Right lobe of liver (tissue), 6 donors: Measurements from ENCODE around the gene ADGRD2. TPM values are rescaled to one million over a fixed set of nuclear protein-coding genes. Genes with fewer than 3 reads are reported as not detected.
A peak's percentile ranks its signal among the peaks of the same experiment; 100 is the strongest.

Source experiments
- ATAC-seq, 4 donors: fragments of 200-7000 bp; cut with Tn5 transposase; one replicate each; pipeline ENCODE4 v1.9.1; 2020; ENCODE audit warnings: mild to moderate bottlenecking in 4 of 4, moderate library complexity in 4 of 4
- DNase-seq, 3 donors: peaks; one replicate each; pipeline ENCODE4 v3.0.0-alpha.2; 2020
- H3K27ac ChIP-seq, 3 donors: fragments of 200-600 bp; one replicate each; pipeline ENCODE4 v1.8.0; 2022
- H3K27me3 ChIP-seq, 2 donors: fragments of 200-600 bp; one replicate each; pipeline ENCODE4 v1.8.0; 2022
- H3K36me3 ChIP-seq, 4 donors: fragments of 200-600 bp; sonication (generic) in 1 of 4; one replicate each; pipeline versions ENCODE4 v1.5.1 to v1.8.0; 2017 to 2022; ENCODE audit warnings: control low read depth in 1 of 4
- H3K4me1 ChIP-seq, 4 donors: fragments of 200-600 bp; sonication (generic) in 1 of 4; one replicate each; pipeline versions ENCODE4 v1.5.1 to v1.8.0; 2017 to 2022; ENCODE audit warnings: control low read depth in 1 of 4
- H3K4me3 ChIP-seq, 3 donors: fragments of 200-600 bp; one replicate each; pipeline ENCODE4 v1.8.0; 2022
- H3K9me3 ChIP-seq, 4 donors: fragments of 200-600 bp; sonication (generic) in 1 of 4; one replicate each; pipeline versions ENCODE4 v1.5.1 to v1.8.0; 2017 to 2022; ENCODE audit warnings: control low read depth in 1 of 4
- POLR2A ChIP-seq: fragments of 450-650 bp; IDR thresholded peaks from one replicate; pipeline ENCODE4 v1.6.1; 2017; ENCODE audit warnings: antibody characterized with exemption, mild to moderate bottlenecking
- WGBS: methylation state at CpG from one replicate; pipeline ENCODE4 v1.1.6; 2018; ENCODE audit warnings: low coverage, low lambda C conversion rate; ENCODE audit not compliant: insufficient coverage; ENCODE audit errors: missing lambda C conversion rate; 5-methylcytosine and 5-hydroxymethylcytosine counted together
- intact Hi-C, 2 donors: fragments of 100-400 bp; cut with DNase I; formaldehyde crosslinking; loops; one replicate each; pipeline versions ENCODE4 v1.11.2 to v1.14.1; 2022
- total RNA-seq, 6 experiments: library from RNA; depleted of rRNA in 2 of 6; stranded (reverse); fragments of >200 nt in 2 of 6; fragmentation: NEBNext Ultra II Directional in 3 of 6; extraction: Animal tissue kit (Norgen Biotek cat#: 25700) in 3 of 6; gene quantifications; one replicate each; pipeline versions ENCODE4 v1.1.0 to v1.2.4, GENCODE V29; 2016 to 2023
- TF ChIP-seq, protein P1 (sequence below), 4 donors: fragments of 200-600 bp in 3 of 4; fragments of 450-650 bp in 1 of 4; IDR thresholded peaks; one replicate each; pipeline versions ENCODE4 v1.5.1 to v1.8.0; 2016 to 2022; ENCODE audit warnings: antibody characterized with exemption in 4 of 4, mild to moderate bottlenecking in 2 of 4
- donor health status: DM: no; HTN: yes; CAD: no.
- donor health status: DM: no; HTN: no; CAD: no.
- donor health status: DM: no; HTN: no; CAD: no.
- donor health status: DM: no; HTN: yes; CAD: no.
- donor health status: DM: no; HTN: yes; CAD: no.

ADGRD2 gene
- total RNA-seq, 6 experiments from 2014 or later = not detected

DNA sequence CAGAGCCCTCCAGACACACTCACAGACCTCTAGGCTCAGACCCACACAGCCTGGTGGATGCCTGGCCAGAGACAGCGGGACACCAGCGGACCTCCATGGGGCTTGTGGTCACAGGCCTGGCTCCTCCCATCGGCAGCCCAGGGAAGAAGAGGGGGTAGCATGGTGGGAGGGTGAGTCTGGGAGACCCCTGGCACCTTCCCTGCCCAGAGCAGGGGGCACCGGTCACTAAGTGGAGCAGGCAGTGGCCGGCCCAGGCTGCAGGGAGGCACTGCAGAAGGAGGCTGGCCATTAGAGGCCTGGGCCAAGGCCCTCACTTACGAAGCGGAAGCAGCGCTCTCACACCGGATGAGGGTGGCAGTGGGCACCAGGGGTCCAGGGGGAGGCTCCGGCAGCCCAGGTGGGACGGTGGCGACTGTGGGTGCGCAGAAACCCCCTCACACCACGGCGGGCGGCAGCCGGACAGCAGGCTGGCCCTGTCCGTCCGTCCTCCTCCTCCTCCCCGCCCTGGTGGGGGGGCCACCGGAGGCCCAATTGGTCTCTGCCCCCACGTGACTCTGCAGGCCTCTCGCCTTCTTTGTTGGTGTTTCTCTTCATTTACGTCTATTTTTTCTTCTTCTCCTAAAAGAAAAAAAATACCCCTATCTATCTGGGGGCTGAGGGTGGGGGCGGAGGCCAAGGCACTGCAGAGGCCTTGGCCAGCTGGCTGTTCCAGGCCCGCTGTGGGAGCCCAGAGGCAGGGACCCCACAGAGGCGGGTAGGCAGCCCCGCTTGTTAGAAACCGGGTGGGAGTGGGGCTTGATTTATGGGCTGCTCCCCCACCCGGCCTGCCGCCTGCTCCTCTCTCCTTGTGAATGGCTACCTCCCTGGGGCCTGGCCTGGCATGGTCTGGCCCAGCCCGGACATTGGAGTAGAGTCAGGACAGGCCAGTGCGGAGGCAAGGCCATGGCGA lies 57.0 kb downstream of the ADGRD2 start, which contains the start of gene NR5A1:
TSS of gene NR5A1 (minus strand) at position 469 of the 949 bp plus-strand sequence. CDS start 4,004 bp downstream, outside the sequence.
- Histone ChIP-seq H3K27me3 (peaks cover 0 to 19% of the 10 kb centered on the region in 2 donors), H3K36me3 (no peaks in the 10 kb centered on the region), H3K4me3 (no peak within 1 kb of the TSS), H3K27ac (no peak within 1 kb of the TSS), H3K9me3 (no peaks in the 10 kb centered on the region), H3K4me1 (peaks cover 0 to 23% (median 11%) of the 10 kb centered on the region in 4 donors)
- TF ChIP-seq, protein P1, sequence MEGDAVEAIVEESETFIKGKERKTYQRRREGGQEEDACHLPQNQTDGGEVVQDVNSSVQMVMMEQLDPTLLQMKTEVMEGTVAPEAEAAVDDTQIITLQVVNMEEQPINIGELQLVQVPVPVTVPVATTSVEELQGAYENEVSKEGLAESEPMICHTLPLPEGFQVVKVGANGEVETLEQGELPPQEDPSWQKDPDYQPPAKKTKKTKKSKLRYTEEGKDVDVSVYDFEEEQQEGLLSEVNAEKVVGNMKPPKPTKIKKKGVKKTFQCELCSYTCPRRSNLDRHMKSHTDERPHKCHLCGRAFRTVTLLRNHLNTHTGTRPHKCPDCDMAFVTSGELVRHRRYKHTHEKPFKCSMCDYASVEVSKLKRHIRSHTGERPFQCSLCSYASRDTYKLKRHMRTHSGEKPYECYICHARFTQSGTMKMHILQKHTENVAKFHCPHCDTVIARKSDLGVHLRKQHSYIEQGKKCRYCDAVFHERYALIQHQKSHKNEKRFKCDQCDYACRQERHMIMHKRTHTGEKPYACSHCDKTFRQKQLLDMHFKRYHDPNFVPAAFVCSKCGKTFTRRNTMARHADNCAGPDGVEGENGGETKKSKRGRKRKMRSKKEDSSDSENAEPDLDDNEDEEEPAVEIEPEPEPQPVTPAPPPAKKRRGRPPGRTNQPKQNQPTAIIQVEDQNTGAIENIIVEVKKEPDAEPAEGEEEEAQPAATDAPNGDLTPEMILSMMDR (IDR thresholded peaks at IDR 0.05) = no peak
- TF ChIP-seq POLR2A = no peak
- 73% methylated on average over 3 of the region's 34 CpGs for WGBS
- DNase-seq = peak in 1 of 3 donors; percentile 37
- ATAC-seq = no peak
- intact Hi-C loops = no loop called here

DNA sequence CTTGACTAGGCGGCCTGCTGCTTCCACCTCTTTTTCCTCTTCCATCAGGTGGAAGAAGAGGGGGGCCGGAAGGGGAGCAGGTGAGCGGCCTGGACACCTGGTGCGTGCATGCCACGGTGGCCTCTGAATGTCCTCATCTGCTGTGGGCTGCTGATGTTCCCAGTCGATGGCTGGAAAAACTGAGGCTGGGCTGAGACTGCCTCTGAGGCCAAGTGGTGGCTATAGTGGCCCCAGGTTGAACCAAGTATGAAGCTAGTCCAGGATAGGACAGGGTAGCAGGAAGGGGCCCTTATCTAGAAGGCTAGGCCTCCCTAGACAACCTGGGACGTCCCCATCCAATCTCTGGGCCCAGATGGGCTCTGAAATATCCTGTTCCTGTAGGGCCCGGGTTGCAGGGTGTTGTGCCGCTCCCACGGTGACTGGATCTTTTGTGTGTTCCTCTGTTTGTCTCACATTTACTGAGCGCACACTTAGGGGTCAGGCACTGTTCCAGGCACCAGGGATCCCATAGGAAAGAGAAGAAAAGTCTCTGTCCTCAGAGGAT lies 57.7 kb downstream of the ADGRD2 start:
- H3K4me3 ChIP-seq = no peak overlapping the region
- H3K27me3 ChIP-seq = peaks cover 0 to 13% of the 10 kb centered on the region in 2 donors
- peaks cover 0 to 24% (median 11%) of the 10 kb centered on the region in 4 donors for H3K4me1 ChIP-seq
- DNase-seq (no peak), ATAC-seq (no peak)
- intact Hi-C loops = no loop called here
- TF ChIP-seq, protein P1 (IDR thresholded peaks at IDR 0.05) = no peak
- TF ChIP-seq POLR2A = no peak
- H3K36me3 ChIP-seq = no peaks in the 10 kb centered on the region
- H3K27ac ChIP-seq = no peak overlapping the region
- WGBS = 70% methylated on average over 3 of the region's 11 CpGs
- no peaks in the 10 kb centered on the region for H3K9me3 ChIP-seq

DNA sequence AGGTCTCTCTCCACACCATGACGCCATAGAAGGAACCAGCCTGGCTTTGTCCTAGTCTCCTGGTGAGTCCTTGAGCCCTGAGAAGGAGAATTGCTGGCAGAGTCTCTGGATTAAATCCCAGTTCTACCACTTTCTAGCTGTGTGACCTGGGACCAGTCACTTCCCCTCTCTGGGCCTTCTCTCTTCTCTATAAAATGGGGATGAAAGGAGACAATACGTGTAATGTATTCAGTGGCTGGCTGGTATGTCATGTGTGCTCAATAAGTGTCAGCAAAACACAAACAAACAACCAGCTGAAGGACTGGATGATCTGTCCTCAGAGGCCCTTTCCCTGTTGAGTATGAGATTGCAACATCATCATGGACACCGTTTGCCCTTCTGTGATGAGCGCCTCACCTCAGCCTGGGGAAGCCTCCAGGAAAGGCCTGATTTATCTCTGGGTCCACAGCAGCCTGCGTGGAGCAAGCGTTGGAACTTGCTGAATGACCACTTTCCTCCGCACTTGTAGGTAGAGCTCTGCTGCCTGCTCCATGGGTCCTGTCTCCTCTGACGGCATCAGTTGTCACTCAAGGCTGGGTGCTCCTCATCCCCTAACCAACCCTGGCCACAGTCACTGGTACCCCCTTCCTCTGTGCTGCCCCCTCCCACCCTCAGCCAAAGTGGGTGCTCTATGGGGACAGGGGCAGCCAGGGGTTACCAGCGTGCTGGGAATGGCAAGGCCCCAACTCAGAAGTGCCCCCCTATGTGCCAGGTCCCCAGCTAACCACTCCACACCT lies 60.6 kb downstream of the ADGRD2 start:
- Histone ChIP-seq H3K4me3 (no peak overlapping the region), H3K9me3 (no peaks in the 10 kb centered on the region), H3K27me3 (no peaks in the 10 kb centered on the region), H3K36me3 (no peaks in the 10 kb centered on the region), H3K27ac (no peak overlapping the region), H3K4me1 (peaks cover 0 to 19% (median 9%) of the 10 kb centered on the region in 4 donors)
- intact Hi-C loops = no loop called here
- no peak for DNase-seq
- ATAC-seq = peak; percentile 80 to 94 (median 86)
- no peak for TF ChIP-seq POLR2A
- TF ChIP-seq, protein P1 (IDR thresholded peaks at IDR 0.05) = no peak
- WGBS = 36% methylated on average over 4 of the region's 9 CpGs

DNA sequence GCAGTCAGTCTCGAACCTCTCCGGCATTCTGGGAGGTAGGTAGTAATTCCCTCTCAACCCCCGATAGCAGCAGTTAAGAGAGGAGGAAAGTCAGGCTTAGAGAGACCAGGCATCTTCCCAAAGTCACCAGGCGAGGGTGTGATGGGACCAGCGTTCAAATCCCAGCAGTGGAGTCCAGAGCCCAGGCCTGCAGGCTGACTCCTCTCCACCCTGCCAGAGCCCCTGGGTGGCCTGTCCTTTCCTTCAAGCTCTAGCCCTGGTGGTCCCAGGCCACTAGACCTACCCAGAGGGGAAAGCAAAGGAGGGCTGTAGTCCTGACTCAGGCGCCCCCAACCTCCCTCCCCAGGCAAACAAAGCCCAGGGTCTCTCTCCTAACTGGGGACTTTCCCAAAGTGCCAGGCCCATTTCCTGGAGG lies 61.2 kb downstream of the ADGRD2 start:
- Histone ChIP-seq H3K27me3 (no peaks in the 10 kb centered on the region), H3K4me1 (peaks cover 0 to 19% (median 9%) of the 10 kb centered on the region in 4 donors), H3K27ac (no peak overlapping the region), H3K9me3 (no peaks in the 10 kb centered on the region), H3K36me3 (no peaks in the 10 kb centered on the region), H3K4me3 (no peak overlapping the region)
- TF ChIP-seq POLR2A = no peak
- TF ChIP-seq, protein P1 (IDR thresholded peaks at IDR 0.05) = no peak
- no peak for DNase-seq
- WGBS = 70% methylated on average over 2 of the region's 6 CpGs
- intact Hi-C loops = no loop called here
- ATAC-seq = peak in 3 of 4 donors; percentile 4 to 7 (median 5)
